ENCODE results near the gene MCF2L. TPM values are rescaled to one million over a fixed set of nuclear protein-coding genes. Genes with fewer than 3 reads are reported as not detected.

Gene MCF2L
- total and polyA plus RNA-seq, 9 of the 15 experiments (the other 6 are each of a cell fraction or from before 2014, with no cell fraction given), result 0.05 to 0.25 (median 0.18) TPM; not detected in 5

DNA sequence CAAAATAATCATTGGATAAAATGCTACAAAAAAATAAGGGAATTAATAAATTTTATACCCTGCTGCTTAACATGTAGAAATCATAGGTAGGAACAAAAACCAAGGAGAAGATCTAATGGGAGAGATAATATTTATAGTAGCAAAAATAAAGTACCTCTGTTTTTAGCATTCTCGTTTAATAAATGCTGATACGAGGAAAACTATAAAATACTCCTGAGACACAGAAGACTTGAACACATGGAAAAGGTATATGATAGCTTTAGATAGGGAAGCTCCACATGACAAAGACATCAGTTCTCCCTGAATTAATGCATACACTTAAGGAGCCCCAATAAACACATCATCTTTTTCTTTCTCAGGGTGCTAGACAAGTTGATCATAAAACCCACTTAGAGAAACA lies 44.6 kb upstream of the MCF2L start:
- CTCF ChIA-PET (ENCODE audit: low intra/inter-chr PET ratio), result no interaction called here
- intact Hi-C loops (cut with micrococcal nuclease) (no loop called here), in situ Hi-C loops (cut with MboI) (no loop called here)
- Histone ChIP-seq H3K9me3 (replicated peaks; ENCODE audit: control insufficient read depth, insufficient read depth, low read depth, low read length) (no peaks in the 10 kb centered on the region; the same call in 1 of the 2 replicates), H3K79me2 (ENCODE audit: control insufficient read depth, insufficient read depth, low read length) (no peaks in the 10 kb centered on the region), H3K9me1 (ENCODE audit: control insufficient read depth, insufficient read depth, low read length) (no peaks in the 10 kb centered on the region), H3K9ac (ENCODE audit: insufficient read depth in 1 of 2, low read depth in 2 of 2, low read length in 2 of 2) (no peak overlapping the region), H4K20me1 (replicated peaks; ENCODE audit: control insufficient read depth, insufficient read depth, low read length) (no peaks in the 10 kb centered on the region), H3K36me3 (ENCODE audit: control insufficient read depth, insufficient read depth, low read length) (no peaks in the 10 kb centered on the region), H3K4me3 (no peak overlapping the region), H2AFZ (ENCODE audit: low read depth, low read length) (no peak overlapping the region), H3K4me1 (replicated peaks in 1 of 2; ENCODE audit: control insufficient read depth in 2 of 2, insufficient read depth in 2 of 2, low read length in 2 of 2) (no peaks in the 10 kb centered on the region; a peak in 1 of 5 replicates), H3K27ac (ENCODE audit: extremely low read depth, low read depth, low read length) (no peak overlapping the region), H3K27me3 (ENCODE audit: control insufficient read depth in 2 of 2, insufficient read depth in 2 of 2, low read length in 2 of 2) (peaks cover 13 to 33% of the 10 kb centered on the region in 2 experiments; a peak in 4 of 5 replicates), H3K4me2 (ENCODE audit: insufficient read depth, low read length) (no peak overlapping the region)
- no peak for TF ChIP-seq HSF4 (CRISPR knock-in tag; IDR thresholded peaks at IDR 0.05; ENCODE audit: borderline replicate concordance)
- TF ChIP-seq, protein P1, sequence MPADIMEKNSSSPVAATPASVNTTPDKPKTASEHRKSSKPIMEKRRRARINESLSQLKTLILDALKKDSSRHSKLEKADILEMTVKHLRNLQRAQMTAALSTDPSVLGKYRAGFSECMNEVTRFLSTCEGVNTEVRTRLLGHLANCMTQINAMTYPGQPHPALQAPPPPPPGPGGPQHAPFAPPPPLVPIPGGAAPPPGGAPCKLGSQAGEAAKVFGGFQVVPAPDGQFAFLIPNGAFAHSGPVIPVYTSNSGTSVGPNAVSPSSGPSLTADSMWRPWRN (IDR thresholded peaks at IDR 0.05; ENCODE audit: low read depth), result no peak
- TF ChIP-seq ZNF175 (CRISPR knock-in tag; IDR thresholded peaks at IDR 0.05; ENCODE audit: low read depth), result no peak
- TF ChIP-seq ZNF316 (IDR thresholded peaks at IDR 0.05), result peak; percentile 49; the same call in 1 of the 2 replicates
- no peak for DNase-seq (ENCODE audit: extremely low read depth in 1 of 4, low spot score in 3 of 4)
- WGBS (ENCODE audit: insufficient coverage, low coverage, missing lambda C conversion rate), result 0% methylated on average over 2 of the region's 2 CpGs
- no TSS peak for BruUV-seq (replicated peaks)
- no peak for FAIRE-seq
- POLR2A ChIA-PET, result no interaction called here
- ATAC-seq, result no peak

DNA sequence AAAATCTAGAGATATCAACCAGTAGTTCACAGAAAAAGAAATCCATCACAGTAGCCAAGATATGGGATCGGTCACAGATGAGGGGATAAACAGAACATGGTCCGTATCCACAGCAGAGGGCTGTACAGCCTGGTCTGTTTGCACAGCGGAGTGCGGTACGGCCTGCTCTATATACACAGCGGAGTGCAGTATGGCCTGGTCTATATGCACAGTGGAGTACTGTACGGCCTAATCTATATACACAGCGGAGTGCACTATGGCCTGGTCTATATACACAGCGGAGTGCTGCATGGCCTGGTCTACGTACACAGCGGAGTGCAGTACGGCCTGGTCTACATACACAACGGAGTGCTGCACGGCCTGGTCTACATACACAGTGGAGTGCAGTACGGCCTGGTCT lies 43.0 kb upstream of the MCF2L start:
- no peaks in the 10 kb centered on the region for H3K79me2 ChIP-seq (ENCODE audit: control insufficient read depth, insufficient read depth, low read length)
- in situ Hi-C loops (cut with MboI), result loop anchor here (25.0 kb wide), 1 partner anchor 461 kb away; no protein-coding TSS in a partner anchor
- H3K4me3 ChIP-seq, result no peak overlapping the region
- FAIRE-seq (no peak), DNase-seq (ENCODE audit: extremely low read depth in 1 of 4, low spot score in 3 of 4) (no peak), ATAC-seq (no peak; the same call in 2 of the 3 replicates)
- ChIA-PET CTCF (ENCODE audit: low intra/inter-chr PET ratio) (no interaction called here), POLR2A (no interaction called here)
- H3K36me3 ChIP-seq (ENCODE audit: control insufficient read depth, insufficient read depth, low read length), result no peaks in the 10 kb centered on the region
- H3K27me3 ChIP-seq (ENCODE audit: control insufficient read depth in 2 of 2, insufficient read depth in 2 of 2, low read length in 2 of 2), result peaks cover 10 to 34% of the 10 kb centered on the region in 2 experiments; a peak in 4 of 5 replicates
- H4K20me1 ChIP-seq (replicated peaks; ENCODE audit: control insufficient read depth, insufficient read depth, low read length), result no peaks in the 10 kb centered on the region
- no peaks in the 10 kb centered on the region; a peak in 1 of 5 replicates for H3K4me1 ChIP-seq (replicated peaks in 1 of 2; ENCODE audit: control insufficient read depth in 2 of 2, insufficient read depth in 2 of 2, low read length in 2 of 2)
- intact Hi-C loops (cut with micrococcal nuclease), result no loop called here
- no peaks in the 10 kb centered on the region; the same call in 1 of the 2 replicates for H3K9me3 ChIP-seq (replicated peaks; ENCODE audit: control insufficient read depth, insufficient read depth, low read depth, low read length)
- H3K4me2 ChIP-seq (ENCODE audit: insufficient read depth, low read length), result no peak overlapping the region
- H3K9ac ChIP-seq (ENCODE audit: insufficient read depth in 1 of 2, low read depth in 2 of 2, low read length in 2 of 2), result no peak overlapping the region
- no TSS peak for BruUV-seq (replicated peaks)
- 18% methylated on average over 15 of the region's 15 CpGs for WGBS (ENCODE audit: insufficient coverage, low coverage, missing lambda C conversion rate)
- H3K27ac ChIP-seq (ENCODE audit: extremely low read depth, low read depth, low read length), result no peak overlapping the region
- H2AFZ ChIP-seq (ENCODE audit: low read depth, low read length), result no peak overlapping the region
- no peaks in the 10 kb centered on the region for H3K9me1 ChIP-seq (ENCODE audit: control insufficient read depth, insufficient read depth, low read length)
- no peak for TF ChIP-seq WHSC1 (IDR thresholded peaks at IDR 0.05; ENCODE audit: low read length)
- TF ChIP-seq, protein P2, sequence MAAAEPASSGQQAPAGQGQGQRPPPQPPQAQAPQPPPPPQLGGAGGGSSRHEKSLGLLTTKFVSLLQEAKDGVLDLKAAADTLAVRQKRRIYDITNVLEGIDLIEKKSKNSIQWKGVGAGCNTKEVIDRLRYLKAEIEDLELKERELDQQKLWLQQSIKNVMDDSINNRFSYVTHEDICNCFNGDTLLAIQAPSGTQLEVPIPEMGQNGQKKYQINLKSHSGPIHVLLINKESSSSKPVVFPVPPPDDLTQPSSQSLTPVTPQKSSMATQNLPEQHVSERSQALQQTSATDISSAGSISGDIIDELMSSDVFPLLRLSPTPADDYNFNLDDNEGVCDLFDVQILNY (CRISPR knock-in tag; IDR thresholded peaks at IDR 0.05), result no peak
- TF ChIP-seq, protein P3, sequence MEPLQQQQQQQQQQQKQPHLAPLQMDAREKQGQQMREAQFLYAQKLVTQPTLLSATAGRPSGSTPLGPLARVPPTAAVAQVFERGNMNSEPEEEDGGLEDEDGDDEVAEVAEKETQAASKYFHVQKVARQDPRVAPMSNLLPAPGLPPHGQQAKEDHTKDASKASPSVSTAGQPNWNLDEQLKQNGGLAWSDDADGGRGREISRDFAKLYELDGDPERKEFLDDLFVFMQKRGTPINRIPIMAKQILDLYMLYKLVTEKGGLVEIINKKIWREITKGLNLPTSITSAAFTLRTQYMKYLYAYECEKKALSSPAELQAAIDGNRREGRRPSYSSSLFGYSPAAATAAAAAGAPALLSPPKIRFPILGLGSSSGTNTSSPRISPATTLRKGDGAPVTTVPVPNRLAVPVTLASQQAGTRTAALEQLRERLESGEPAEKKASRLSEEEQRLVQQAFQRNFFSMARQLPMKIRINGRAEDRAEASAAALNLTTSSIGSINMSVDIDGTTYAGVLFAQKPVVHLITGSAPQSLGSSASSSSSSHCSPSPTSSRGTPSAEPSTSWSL (CRISPR knock-in tag; IDR thresholded peaks at IDR 0.05; ENCODE audit: borderline replicate concordance), result no peak
- no peak for TF ChIP-seq CCNT2 (IDR thresholded peaks at IDR 0.05; ENCODE audit: borderline replicate concordance, extremely low read depth, insufficient read length, low read depth, low read length)
- TF ChIP-seq NCOA1 (IDR thresholded peaks at IDR 0.05; ENCODE audit: low read depth), result no peak
- no peak for TF ChIP-seq POLR2B (IDR thresholded peaks at IDR 0.05; ENCODE audit: low read depth, partially characterized antibody)
- TF ChIP-seq ILK (tag; IDR thresholded peaks at IDR 0.05; ENCODE audit: borderline replicate concordance, low read depth), result no peak

Measured in K562 (cell line).